C4-2B (cell line): ENCODE measurements around the gene ZFHX2.
A peak's percentile ranks its signal among the peaks of the same experiment; 100 is the strongest.

Source experiments
- ZFX ChIP-seq: fragments of 450-650 bp; IDR thresholded peaks from 2 replicates; pipeline ENCODE4 v1.6.1; 2017
- TF ChIP-seq, protein P1 (sequence below): fragments of 450-650 bp; conservative IDR thresholded peaks from 2 replicates; pipeline ENCODE4 v1.5.1; 2017; ENCODE audit warnings: mild to moderate bottlenecking

DNA sequence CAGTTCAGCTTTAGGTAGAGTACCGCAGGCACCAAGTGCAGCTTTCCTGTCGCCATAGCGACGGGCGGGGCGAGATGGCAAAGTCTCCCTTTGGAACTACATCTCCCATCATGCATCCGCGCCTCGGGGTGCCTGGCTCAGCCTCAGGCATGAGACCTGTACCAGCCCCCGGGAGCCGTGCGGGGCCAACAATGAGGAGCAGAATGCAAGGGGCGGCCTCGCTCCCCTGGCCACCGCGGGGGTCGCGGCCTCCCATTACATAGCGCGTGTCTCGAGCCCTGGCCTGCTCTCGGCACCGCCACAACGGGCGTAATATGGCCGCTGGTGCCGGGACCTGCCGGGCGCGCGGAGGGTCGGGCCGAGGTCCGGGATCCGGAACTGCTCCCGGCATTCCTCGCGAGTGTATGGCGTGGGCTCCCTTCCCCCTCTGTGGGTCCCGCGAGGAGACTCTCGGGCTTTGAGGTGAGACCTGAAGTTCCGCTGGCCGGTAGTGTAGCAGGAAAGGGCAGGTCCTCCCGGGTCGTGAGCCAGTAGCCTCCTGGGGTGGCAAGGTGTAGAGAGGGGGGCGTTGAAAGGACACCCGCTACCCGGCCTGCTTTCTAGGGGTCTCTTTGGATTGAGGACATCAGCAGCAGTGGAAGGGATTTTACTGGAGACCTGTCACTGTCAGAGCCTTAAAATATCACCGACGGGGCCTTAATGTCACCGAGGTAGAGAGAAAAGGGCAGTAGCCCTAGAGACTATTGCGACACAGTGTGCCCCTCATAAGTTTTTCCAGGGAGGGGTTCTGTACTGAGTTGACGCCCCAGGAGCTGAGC is 4.5 kb upstream of the ZFHX2 start, which contains the start of gene THTPA:
- TF ChIP-seq, protein P1, sequence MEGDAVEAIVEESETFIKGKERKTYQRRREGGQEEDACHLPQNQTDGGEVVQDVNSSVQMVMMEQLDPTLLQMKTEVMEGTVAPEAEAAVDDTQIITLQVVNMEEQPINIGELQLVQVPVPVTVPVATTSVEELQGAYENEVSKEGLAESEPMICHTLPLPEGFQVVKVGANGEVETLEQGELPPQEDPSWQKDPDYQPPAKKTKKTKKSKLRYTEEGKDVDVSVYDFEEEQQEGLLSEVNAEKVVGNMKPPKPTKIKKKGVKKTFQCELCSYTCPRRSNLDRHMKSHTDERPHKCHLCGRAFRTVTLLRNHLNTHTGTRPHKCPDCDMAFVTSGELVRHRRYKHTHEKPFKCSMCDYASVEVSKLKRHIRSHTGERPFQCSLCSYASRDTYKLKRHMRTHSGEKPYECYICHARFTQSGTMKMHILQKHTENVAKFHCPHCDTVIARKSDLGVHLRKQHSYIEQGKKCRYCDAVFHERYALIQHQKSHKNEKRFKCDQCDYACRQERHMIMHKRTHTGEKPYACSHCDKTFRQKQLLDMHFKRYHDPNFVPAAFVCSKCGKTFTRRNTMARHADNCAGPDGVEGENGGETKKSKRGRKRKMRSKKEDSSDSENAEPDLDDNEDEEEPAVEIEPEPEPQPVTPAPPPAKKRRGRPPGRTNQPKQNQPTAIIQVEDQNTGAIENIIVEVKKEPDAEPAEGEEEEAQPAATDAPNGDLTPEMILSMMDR: no peak
- TF ChIP-seq ZFX: peak; percentile 91
